Muscle layer of colon (tissue), 2 donors: ENCODE data around the gene OR2A1.
"Not testable (repeated sequence)": the region's sequence is repeated elsewhere in the genome, so short reads cannot be mapped to it uniquely, and the experiment has no call there.

Source experiments
- H3K27ac ChIP-seq: one replicate; pipeline ENCODE4 v1.7.0; 2013; ENCODE audit warnings: low read depth, mild to moderate bottlenecking, low read length, moderate library complexity
- H3K27me3 ChIP-seq, 2 donors: one replicate each; pipeline ENCODE4 v1.7.0; 2013; ENCODE audit warnings: low read length in 2 of 2, mild to moderate bottlenecking in 2 of 2; ENCODE audit not compliant: insufficient read depth in 2 of 2, control insufficient read depth in 1 of 2
- H3K36me3 ChIP-seq: one replicate; pipeline ENCODE4 v1.7.0; 2013; ENCODE audit warnings: mild to moderate bottlenecking, low read length; ENCODE audit not compliant: insufficient read depth
- H3K4me1 ChIP-seq: one replicate; pipeline ENCODE4 v1.7.0; 2013; ENCODE audit warnings: mild to moderate bottlenecking, low read length; ENCODE audit not compliant: insufficient read depth
- H3K4me3 ChIP-seq, 2 donors: one replicate each; pipeline ENCODE4 v1.7.0; 2013; ENCODE audit warnings: low read length in 2 of 2, low read depth in 1 of 2, mild to moderate bottlenecking in 1 of 2, moderate library complexity in 1 of 2
- H3K9ac ChIP-seq: one replicate; pipeline ENCODE4 v1.7.0; 2013; ENCODE audit warnings: low read length
- H3K9me3 ChIP-seq: one replicate; pipeline ENCODE4 v1.7.0; 2013; ENCODE audit warnings: mild to moderate bottlenecking, low read length
- donor health status: abdominal sarcoma.
- donor health status: Adenocarcinoma of cecum.

The OR2A1 gene

GRCh38 chr7:144331221-144331995, 19.2 kb downstream of the OR2A1 start:
- not testable (repeated sequence) for H3K9ac ChIP-seq, H3K27ac ChIP-seq, H3K4me1 ChIP-seq, H3K4me3 ChIP-seq, H3K27me3 ChIP-seq, H3K9me3 ChIP-seq, H3K36me3 ChIP-seq

- not testable (repeated sequence) for H3K27me3 ChIP-seq, H3K4me3 ChIP-seq, H3K36me3 ChIP-seq, H3K9me3 ChIP-seq, H3K27ac ChIP-seq, H3K4me1 ChIP-seq, H3K9ac ChIP-seq
These were observed 19.7 kb downstream of the OR2A1 start for GRCh38 chr7:144331996-144332288.

GRCh38 chr7:144348625-144349024, 36.4 kb downstream of the OR2A1 start:
- not testable (repeated sequence) for H3K36me3 ChIP-seq, H3K27ac ChIP-seq, H3K4me3 ChIP-seq, H3K9me3 ChIP-seq, H3K9ac ChIP-seq, H3K27me3 ChIP-seq, H3K4me1 ChIP-seq

DNA sequence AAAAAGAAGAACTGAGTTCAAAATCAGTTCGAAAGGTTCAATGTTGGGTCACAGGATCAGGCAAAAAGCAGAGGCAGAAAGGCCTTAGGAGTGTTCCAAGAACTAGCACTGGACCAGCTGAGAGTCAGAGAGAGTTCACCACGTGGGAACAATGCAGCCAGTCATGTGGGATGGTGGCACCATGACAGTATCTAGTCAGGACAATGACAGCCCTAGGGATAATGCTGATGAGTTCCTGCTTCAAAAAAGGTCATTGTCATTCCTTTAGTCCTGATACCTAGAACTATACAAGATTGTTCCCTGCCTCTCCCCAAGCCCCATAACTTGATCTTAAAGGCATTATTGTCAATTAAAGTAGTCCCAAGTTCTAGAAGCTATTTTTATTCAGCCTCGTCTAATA, 39.4 kb downstream of the OR2A1 start:
- not testable (repeated sequence) for H3K27me3 ChIP-seq, H3K4me1 ChIP-seq, H3K4me3 ChIP-seq, H3K27ac ChIP-seq, H3K9me3 ChIP-seq, H3K36me3 ChIP-seq, H3K9ac ChIP-seq

GRCh38 chr7:144355176-144355822, 43.1 kb downstream of the OR2A1 start, which contains the start of gene ARHGEF5:
ARHGEF5 (plus strand) TSS chr7:144355402; CDS start chr7:144362670, 7,268 bp downstream.
- not testable (repeated sequence) for H3K9me3 ChIP-seq, H3K36me3 ChIP-seq, H3K27me3 ChIP-seq, H3K9ac ChIP-seq, H3K4me3 ChIP-seq, H3K4me1 ChIP-seq, H3K27ac ChIP-seq

- not testable (repeated sequence) for H3K9me3 ChIP-seq, H3K4me1 ChIP-seq, H3K27me3 ChIP-seq, H3K4me3 ChIP-seq, H3K27ac ChIP-seq, H3K36me3 ChIP-seq, H3K9ac ChIP-seq
These were observed 44.0 kb downstream of the OR2A1 start for GRCh38 chr7:144356185-144356584.

DNA sequence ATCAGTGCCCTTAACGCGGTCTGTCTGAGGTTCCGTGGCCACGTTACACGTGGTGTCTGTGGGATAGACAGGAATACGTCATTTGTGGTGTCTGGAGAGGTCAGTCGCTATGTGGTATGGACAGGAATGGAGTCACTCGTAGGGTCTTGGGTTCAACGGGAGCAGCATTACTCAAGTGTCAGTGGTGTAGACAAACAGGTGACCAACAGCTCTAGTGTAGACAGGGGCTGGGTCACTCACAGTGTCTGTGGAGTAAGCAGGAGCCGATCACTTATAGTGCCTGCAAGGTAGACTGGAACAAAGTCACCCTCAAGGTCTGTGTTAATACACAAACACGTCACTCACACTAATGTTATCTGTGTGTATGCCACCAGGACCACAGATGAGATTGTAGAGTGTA, 44.6 kb downstream of the OR2A1 start:
- H3K9ac ChIP-seq, H3K9me3 ChIP-seq, H3K4me3 ChIP-seq: not testable (repeated sequence)

DNA sequence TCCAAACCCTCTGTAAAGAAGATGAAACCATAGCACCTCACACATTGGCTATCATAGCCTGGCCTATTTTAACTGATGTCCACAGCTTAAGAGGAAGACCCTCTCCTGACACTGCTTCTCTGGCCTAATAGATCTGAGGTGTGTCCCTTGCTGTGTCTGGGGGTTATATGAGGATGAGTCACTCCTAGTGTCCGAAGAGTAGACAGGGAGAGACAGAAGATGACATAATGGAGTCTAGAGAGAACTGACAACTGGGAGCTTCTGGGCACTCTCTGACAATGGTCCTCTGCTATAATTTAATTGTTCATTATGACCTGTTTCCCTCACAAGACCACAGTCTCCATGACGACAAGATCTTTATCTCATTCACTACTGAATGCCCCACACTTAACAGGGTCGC, 49.8 kb downstream of the OR2A1 start:
- H3K4me1 ChIP-seq, H3K27me3 ChIP-seq, H3K9me3 ChIP-seq, H3K9ac ChIP-seq, H3K36me3 ChIP-seq, H3K4me3 ChIP-seq, H3K27ac ChIP-seq: not testable (repeated sequence)

More for the DNA sequence above, 44.6 kb downstream of the OR2A1 start:
- not testable (repeated sequence) for H3K27me3 ChIP-seq, H3K4me1 ChIP-seq, H3K27ac ChIP-seq, H3K36me3 ChIP-seq

- not testable (repeated sequence) for H3K27ac ChIP-seq, H3K27me3 ChIP-seq, H3K9ac ChIP-seq, H3K36me3 ChIP-seq, H3K4me3 ChIP-seq, H3K4me1 ChIP-seq, H3K9me3 ChIP-seq
These were observed 53.3 kb downstream of the OR2A1 start for GRCh38 chr7:144365523-144365922.

DNA sequence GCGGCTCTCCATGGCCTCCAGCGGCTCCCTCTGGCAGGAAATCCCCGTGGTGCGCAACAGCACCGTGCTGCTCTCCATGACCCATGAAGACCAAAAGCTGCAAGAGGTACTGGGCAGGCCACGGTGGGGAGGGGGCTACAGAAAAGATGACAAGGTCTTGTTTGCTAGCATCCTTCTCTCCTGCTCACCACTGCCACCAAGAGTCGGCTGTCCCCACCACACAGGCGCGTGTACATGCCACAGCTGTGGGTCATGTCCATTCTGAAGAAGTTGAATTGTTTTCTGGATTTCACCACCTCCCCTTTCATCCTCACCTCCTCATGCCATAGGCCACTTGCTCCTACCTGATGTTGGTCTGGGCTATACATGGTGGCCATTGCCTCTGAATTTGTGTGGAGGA, 55.0 kb downstream of the OR2A1 start:
- not testable (repeated sequence) for H3K9ac ChIP-seq, H3K4me3 ChIP-seq, H3K27ac ChIP-seq, H3K27me3 ChIP-seq, H3K9me3 ChIP-seq, H3K36me3 ChIP-seq, H3K4me1 ChIP-seq

DNA sequence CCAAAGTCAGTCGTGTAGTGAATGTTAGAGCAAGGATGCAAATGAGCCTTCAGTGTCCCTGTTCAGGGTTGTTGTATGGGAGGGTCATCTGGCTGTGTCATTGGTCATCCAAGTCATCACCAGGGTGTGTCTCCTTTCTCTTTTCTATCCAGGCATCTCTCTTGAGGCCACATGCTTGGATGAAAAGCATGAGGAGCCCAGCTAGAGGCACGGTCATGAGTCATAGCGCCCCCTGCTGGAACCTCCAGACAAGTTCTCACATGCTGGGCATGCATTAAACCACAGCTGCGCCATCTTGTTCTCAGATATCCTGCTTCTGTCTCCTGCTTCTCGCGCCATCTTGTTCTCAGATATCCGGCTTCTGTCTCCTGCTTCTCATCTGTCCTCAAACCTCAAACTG, 57.0 kb downstream of the OR2A1 start:
- not testable (repeated sequence) for H3K9ac ChIP-seq, H3K36me3 ChIP-seq, H3K9me3 ChIP-seq, H3K4me3 ChIP-seq, H3K27me3 ChIP-seq, H3K4me1 ChIP-seq, H3K27ac ChIP-seq
